ENCODE data around the gene ZNF675. TPM values are rescaled to one million over a fixed set of nuclear protein-coding genes. Genes with fewer than 3 reads are reported as not detected.
"Not testable (repeated sequence)": the region's sequence is repeated elsewhere in the genome, so short reads cannot be mapped to it uniquely, and the experiment has no call there.

ZNF675 gene
- total RNA-seq, 2 experiments from 2014 or later = 22.6 to 37.1 TPM

GRCh38 chr19:23706657-23707056 is 19.6 kb upstream of the ZNF675 start:
- no peak overlapping the region for H2AFZ ChIP-seq (ENCODE audit: low read length)
- no peaks in the 10 kb centered on the region for H3K79me2 ChIP-seq (ENCODE audit: insufficient read depth, low read depth, low read length)
- ChIA-PET CTCF (ENCODE audit: unreplicated experiment) (no interaction called here), POLR2A (no interaction called here)
- no peak overlapping the region for H3K4me2 ChIP-seq (ENCODE audit: low read length)
- DNase-seq (ENCODE audit: low spot score) = no peak
- H4K20me1 ChIP-seq (ENCODE audit: insufficient read depth, low read length) = no peaks in the 10 kb centered on the region
- no peak overlapping the region for H3K27ac ChIP-seq (ENCODE audit: low read depth, low read length, poor library complexity, severe bottlenecking)
- no peaks in the 10 kb centered on the region for H3K9me3 ChIP-seq (ENCODE audit: low read length)
- H3K4me1 ChIP-seq (ENCODE audit: insufficient read depth, low read length, poor library complexity, severe bottlenecking) = no peaks in the 10 kb centered on the region
- no TSS peak for BruUV-seq (replicated peaks)
- TF ChIP-seq, protein P1, sequence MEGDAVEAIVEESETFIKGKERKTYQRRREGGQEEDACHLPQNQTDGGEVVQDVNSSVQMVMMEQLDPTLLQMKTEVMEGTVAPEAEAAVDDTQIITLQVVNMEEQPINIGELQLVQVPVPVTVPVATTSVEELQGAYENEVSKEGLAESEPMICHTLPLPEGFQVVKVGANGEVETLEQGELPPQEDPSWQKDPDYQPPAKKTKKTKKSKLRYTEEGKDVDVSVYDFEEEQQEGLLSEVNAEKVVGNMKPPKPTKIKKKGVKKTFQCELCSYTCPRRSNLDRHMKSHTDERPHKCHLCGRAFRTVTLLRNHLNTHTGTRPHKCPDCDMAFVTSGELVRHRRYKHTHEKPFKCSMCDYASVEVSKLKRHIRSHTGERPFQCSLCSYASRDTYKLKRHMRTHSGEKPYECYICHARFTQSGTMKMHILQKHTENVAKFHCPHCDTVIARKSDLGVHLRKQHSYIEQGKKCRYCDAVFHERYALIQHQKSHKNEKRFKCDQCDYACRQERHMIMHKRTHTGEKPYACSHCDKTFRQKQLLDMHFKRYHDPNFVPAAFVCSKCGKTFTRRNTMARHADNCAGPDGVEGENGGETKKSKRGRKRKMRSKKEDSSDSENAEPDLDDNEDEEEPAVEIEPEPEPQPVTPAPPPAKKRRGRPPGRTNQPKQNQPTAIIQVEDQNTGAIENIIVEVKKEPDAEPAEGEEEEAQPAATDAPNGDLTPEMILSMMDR (conservative IDR thresholded peaks at IDR 0.05; ENCODE audit: low read length) = no peak
- TF ChIP-seq EZH2phosphoT487 (IDR thresholded peaks at IDR 0.05; ENCODE audit: borderline replicate concordance, low read depth, low read length) = no peak
- H3K4me3 ChIP-seq (ENCODE audit: low read depth, low read length, poor library complexity, severe bottlenecking) = no peak overlapping the region
- H3K36me3 ChIP-seq (ENCODE audit: insufficient read depth, low read length) = no peaks in the 10 kb centered on the region
- H3K9me2 ChIP-seq (ENCODE audit: insufficient read depth, low read length) = no peaks in the 10 kb centered on the region
- intact Hi-C loops (cut with micrococcal nuclease; ENCODE audit: unreplicated experiment) = no loop called here

GRCh38 chr19:23699521-23699860 is 12.5 kb upstream of the ZNF675 start:
- no peak overlapping the region for H3K27ac ChIP-seq (ENCODE audit: low read depth, low read length, poor library complexity, severe bottlenecking)
- no peak for DNase-seq (ENCODE audit: low spot score)
- no peaks in the 10 kb centered on the region for H3K9me3 ChIP-seq (ENCODE audit: low read length)
- no peaks in the 10 kb centered on the region for H3K9me2 ChIP-seq (ENCODE audit: insufficient read depth, low read length)
- no peak for TF ChIP-seq EZH2phosphoT487 (IDR thresholded peaks at IDR 0.05; ENCODE audit: borderline replicate concordance, low read depth, low read length)
- TF ChIP-seq, protein P1 (conservative IDR thresholded peaks at IDR 0.05; ENCODE audit: low read length) = no peak
- no peak overlapping the region for H2AFZ ChIP-seq (ENCODE audit: low read length)
- intact Hi-C loops (cut with micrococcal nuclease; ENCODE audit: unreplicated experiment) = no loop called here
- no peak overlapping the region for H3K4me3 ChIP-seq (ENCODE audit: low read depth, low read length, poor library complexity, severe bottlenecking)
- no TSS peak for BruUV-seq (replicated peaks)
- no peak overlapping the region for H3K4me2 ChIP-seq (ENCODE audit: low read length)
- POLR2A ChIA-PET = interaction anchor here (0.6 to 0.7 kb wide), 2 partner anchors 32 to 47 kb away, joined by 3 read pairs; no protein-coding TSS in a partner anchor
- H4K20me1 ChIP-seq (ENCODE audit: insufficient read depth, low read length) = no peaks in the 10 kb centered on the region
- no peaks in the 10 kb centered on the region for H3K4me1 ChIP-seq (ENCODE audit: insufficient read depth, low read length, poor library complexity, severe bottlenecking)
- H3K36me3 ChIP-seq (ENCODE audit: insufficient read depth, low read length) = no peaks in the 10 kb centered on the region
- CTCF ChIA-PET (ENCODE audit: unreplicated experiment) = no interaction called here
- H3K79me2 ChIP-seq (ENCODE audit: insufficient read depth, low read depth, low read length) = no peaks in the 10 kb centered on the region

- H3K4me1 ChIP-seq (ENCODE audit: insufficient read depth, low read length, poor library complexity, severe bottlenecking) = no peaks in the 10 kb centered on the region
- TF ChIP-seq, protein P1 (conservative IDR thresholded peaks at IDR 0.05; ENCODE audit: low read length) = no peak
- TF ChIP-seq EZH2phosphoT487 (IDR thresholded peaks at IDR 0.05; ENCODE audit: borderline replicate concordance, low read depth, low read length) = no peak
- DNase-seq (ENCODE audit: low spot score) = no peak
- H4K20me1 ChIP-seq (ENCODE audit: insufficient read depth, low read length) = no peaks in the 10 kb centered on the region
- no peaks in the 10 kb centered on the region for H3K79me2 ChIP-seq (ENCODE audit: insufficient read depth, low read depth, low read length)
- no peaks in the 10 kb centered on the region for H3K36me3 ChIP-seq (ENCODE audit: insufficient read depth, low read length)
- CTCF ChIA-PET (ENCODE audit: unreplicated experiment) = no interaction called here
- H3K27ac ChIP-seq (ENCODE audit: low read depth, low read length, poor library complexity, severe bottlenecking) = no peak overlapping the region
- no peak overlapping the region for H2AFZ ChIP-seq (ENCODE audit: low read length)
- H3K9me2 ChIP-seq (ENCODE audit: insufficient read depth, low read length) = no peaks in the 10 kb centered on the region
- H3K9me3 ChIP-seq (ENCODE audit: low read length) = no peaks in the 10 kb centered on the region
- no peak overlapping the region for H3K4me3 ChIP-seq (ENCODE audit: low read depth, low read length, poor library complexity, severe bottlenecking)
- POLR2A ChIA-PET = interaction anchor here (0.7 kb wide), 1 partner anchor 32 kb away, joined by 3 read pairs; no protein-coding TSS in a partner anchor
- no TSS peak for BruUV-seq (replicated peaks)
- intact Hi-C loops (cut with micrococcal nuclease; ENCODE audit: unreplicated experiment) = no loop called here
- H3K4me2 ChIP-seq (ENCODE audit: low read length) = no peak overlapping the region
Measured at GRCh38 chr19:23698711-23699520, 11.9 kb upstream of the ZNF675 start.

GRCh38 chr19:23692937-23693336 is 5.9 kb upstream of the ZNF675 start:
- CTCF ChIA-PET (ENCODE audit: unreplicated experiment); BruUV-seq (replicated peaks); H3K4me2 ChIP-seq (ENCODE audit: low read length); POLR2A ChIA-PET; H3K4me1 ChIP-seq (ENCODE audit: insufficient read depth, low read length, poor library complexity, severe bottlenecking); DNase-seq (ENCODE audit: low spot score); H4K20me1 ChIP-seq (ENCODE audit: insufficient read depth, low read length); H2AFZ ChIP-seq (ENCODE audit: low read length); H3K27ac ChIP-seq (ENCODE audit: low read depth, low read length, poor library complexity, severe bottlenecking); intact Hi-C loops (cut with micrococcal nuclease; ENCODE audit: unreplicated experiment); H3K36me3 ChIP-seq (ENCODE audit: insufficient read depth, low read length); H3K79me2 ChIP-seq (ENCODE audit: insufficient read depth, low read depth, low read length); H3K4me3 ChIP-seq (ENCODE audit: low read depth, low read length, poor library complexity, severe bottlenecking); H3K9me2 ChIP-seq (ENCODE audit: insufficient read depth, low read length): not testable (repeated sequence)
- H3K9me3 ChIP-seq (ENCODE audit: low read length) = peaks cover 11% of the 10 kb centered on the region; the same call in 1 of the 2 replicates

Measured in OCI-LY7 (cell line).